Breast epithelium (tissue), 3 donors: ENCODE results near the gene SKIC8.

Source experiments
- CTCF ChIP-seq, 3 donors: fragments of 450-650 bp; IDR thresholded peaks; one replicate each; pipeline ENCODE4 v1.5.1; 2016 to 2017; ENCODE audit warnings: antibody characterized with exemption in 3 of 3, mild to moderate bottlenecking in 3 of 3, moderate library complexity in 3 of 3
- POLR2AphosphoS5 ChIP-seq, 3 donors: sonication (generic); formaldehyde crosslinking; IDR thresholded peaks; one replicate each; pipeline ENCODE4 v1.6.1; 2017; ENCODE audit warnings: antibody characterized with exemption in 3 of 3

- TF ChIP-seq CTCF (IDR thresholded peaks at IDR 0.05), result no peak
- TF ChIP-seq POLR2AphosphoS5 (IDR thresholded peaks at IDR 0.05), result no peak
Observed at GRCh38 chr15:78342021-78342420, 42.6 kb upstream of the SKIC8 start.
